ENCODE measurements around the gene TBX3.

TBX3 gene

DNA sequence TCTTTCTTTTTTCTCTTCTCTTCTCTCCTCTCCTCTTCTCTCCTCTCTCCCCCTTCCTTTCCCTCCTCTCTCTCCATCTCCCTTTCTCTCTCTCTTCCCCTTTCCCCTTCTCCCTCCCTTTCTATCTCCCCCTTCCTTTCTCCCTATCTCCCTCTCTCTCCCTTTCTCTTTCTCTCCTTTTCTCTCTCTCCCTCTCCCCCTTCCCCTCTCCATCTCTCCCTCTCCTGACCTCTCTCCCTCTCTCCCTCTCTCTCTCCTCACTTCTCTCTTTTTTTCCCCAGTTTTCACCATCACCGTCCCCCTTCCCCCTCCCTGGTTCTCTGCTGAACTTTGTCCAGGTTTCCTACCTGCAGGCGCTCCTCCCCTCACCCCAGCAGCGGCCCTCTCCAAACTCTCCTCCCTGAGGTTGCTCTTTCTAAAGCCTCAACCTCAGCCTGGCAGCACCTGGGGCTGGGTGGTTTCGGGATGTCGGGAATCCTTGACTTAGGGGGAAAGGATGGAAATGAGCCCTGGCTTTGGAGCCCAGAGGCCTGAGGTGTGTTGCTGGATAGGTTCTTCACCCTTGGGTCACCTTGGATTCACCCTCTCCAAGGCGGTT is 14.7 kb upstream of the TBX3 start:
- no peak overlapping the region for H2AFZ ChIP-seq (ENCODE audit: low read depth, low read length)
- H3K79me2 ChIP-seq (ENCODE audit: low read length), result no peaks in the 10 kb centered on the region
- H3K36me3 ChIP-seq (replicated peaks; ENCODE audit: low read depth, low read length), result no peaks in the 10 kb centered on the region
- H3K9me3 ChIP-seq (ENCODE audit: insufficient read depth, low read length), result no peaks in the 10 kb centered on the region
- no peak overlapping the region for H3K4me2 ChIP-seq (ENCODE audit: low read length)
- no peaks in the 10 kb centered on the region for H3K27me3 ChIP-seq (ENCODE audit: low read depth, low read length)
- H3K27ac ChIP-seq (ENCODE audit: low read length), result no peak overlapping the region
- no peaks in the 10 kb centered on the region for H3K4me1 ChIP-seq (ENCODE audit: low read length)
- no peaks in the 10 kb centered on the region for H4K20me1 ChIP-seq (ENCODE audit: insufficient read depth, low read length)
- TF ChIP-seq EZH2phosphoT487 (IDR thresholded peaks at IDR 0.05; ENCODE audit: low read depth), result no peak
- TF ChIP-seq, protein P1, sequence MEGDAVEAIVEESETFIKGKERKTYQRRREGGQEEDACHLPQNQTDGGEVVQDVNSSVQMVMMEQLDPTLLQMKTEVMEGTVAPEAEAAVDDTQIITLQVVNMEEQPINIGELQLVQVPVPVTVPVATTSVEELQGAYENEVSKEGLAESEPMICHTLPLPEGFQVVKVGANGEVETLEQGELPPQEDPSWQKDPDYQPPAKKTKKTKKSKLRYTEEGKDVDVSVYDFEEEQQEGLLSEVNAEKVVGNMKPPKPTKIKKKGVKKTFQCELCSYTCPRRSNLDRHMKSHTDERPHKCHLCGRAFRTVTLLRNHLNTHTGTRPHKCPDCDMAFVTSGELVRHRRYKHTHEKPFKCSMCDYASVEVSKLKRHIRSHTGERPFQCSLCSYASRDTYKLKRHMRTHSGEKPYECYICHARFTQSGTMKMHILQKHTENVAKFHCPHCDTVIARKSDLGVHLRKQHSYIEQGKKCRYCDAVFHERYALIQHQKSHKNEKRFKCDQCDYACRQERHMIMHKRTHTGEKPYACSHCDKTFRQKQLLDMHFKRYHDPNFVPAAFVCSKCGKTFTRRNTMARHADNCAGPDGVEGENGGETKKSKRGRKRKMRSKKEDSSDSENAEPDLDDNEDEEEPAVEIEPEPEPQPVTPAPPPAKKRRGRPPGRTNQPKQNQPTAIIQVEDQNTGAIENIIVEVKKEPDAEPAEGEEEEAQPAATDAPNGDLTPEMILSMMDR (IDR thresholded peaks at IDR 0.05; ENCODE audit: low read depth, low read length), result no peak
- H3K9ac ChIP-seq (ENCODE audit: low read length), result no peak overlapping the region
- H3K4me3 ChIP-seq (ENCODE audit: low read length), result no peak overlapping the region

DNA sequence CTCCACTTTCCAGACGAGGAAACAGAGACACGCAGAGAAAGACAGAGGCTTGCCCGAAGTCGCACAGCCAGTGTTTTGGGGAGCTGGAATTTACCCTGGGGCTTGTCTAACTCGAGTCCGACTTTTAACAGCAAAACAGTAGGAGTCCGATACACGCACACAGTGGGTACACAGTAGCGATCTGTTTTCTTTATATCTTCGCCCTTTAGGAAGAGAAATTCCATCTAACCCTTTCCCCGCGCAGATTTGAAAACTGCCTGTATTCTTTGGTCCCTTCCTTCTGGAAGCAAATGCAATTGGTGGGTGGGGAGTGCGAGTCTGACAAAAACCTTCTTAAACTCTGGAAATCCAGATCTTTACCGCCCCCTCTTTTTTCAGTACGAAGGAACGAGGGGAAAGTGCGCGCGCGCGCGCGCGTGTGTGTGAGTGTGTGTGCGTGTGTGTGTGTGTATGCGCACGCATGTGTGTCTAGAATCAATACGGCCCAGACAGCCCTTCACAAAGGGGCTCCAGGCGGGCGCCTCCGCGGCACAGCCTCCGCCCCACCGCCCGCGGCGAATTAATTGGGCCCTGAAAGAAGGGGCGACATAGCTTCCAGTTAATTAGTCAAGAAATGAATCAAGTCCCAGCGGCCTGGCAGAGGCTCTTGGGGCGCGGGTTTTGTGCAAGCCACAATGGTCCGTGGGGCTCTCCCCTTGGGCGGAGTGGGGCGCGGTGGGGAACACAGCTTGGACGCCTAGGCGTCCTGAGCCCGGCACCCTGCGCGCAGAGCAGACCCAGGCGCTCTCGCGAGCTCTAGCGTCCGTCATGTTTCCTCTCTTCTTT is 14.0 kb upstream of the TBX3 start:
- Histone ChIP-seq H3K36me3 (replicated peaks; ENCODE audit: low read depth, low read length) (no peaks in the 10 kb centered on the region), H3K79me2 (ENCODE audit: low read length) (no peaks in the 10 kb centered on the region), H3K9me3 (ENCODE audit: insufficient read depth, low read length) (no peaks in the 10 kb centered on the region), H4K20me1 (ENCODE audit: insufficient read depth, low read length) (no peaks in the 10 kb centered on the region), H3K4me1 (ENCODE audit: low read length) (no peaks in the 10 kb centered on the region), H3K9ac (ENCODE audit: low read length) (no peak overlapping the region), H3K4me2 (ENCODE audit: low read length) (no peak overlapping the region), H3K27ac (ENCODE audit: low read length) (no peak overlapping the region), H3K4me3 (ENCODE audit: low read length) (no peak overlapping the region), H2AFZ (ENCODE audit: low read depth, low read length) (no peak overlapping the region), H3K27me3 (ENCODE audit: low read depth, low read length) (no peaks in the 10 kb centered on the region)
- TF ChIP-seq, protein P1 (IDR thresholded peaks at IDR 0.05; ENCODE audit: low read depth, low read length), result no peak
- TF ChIP-seq EZH2phosphoT487 (IDR thresholded peaks at IDR 0.05; ENCODE audit: low read depth), result no peak

DNA sequence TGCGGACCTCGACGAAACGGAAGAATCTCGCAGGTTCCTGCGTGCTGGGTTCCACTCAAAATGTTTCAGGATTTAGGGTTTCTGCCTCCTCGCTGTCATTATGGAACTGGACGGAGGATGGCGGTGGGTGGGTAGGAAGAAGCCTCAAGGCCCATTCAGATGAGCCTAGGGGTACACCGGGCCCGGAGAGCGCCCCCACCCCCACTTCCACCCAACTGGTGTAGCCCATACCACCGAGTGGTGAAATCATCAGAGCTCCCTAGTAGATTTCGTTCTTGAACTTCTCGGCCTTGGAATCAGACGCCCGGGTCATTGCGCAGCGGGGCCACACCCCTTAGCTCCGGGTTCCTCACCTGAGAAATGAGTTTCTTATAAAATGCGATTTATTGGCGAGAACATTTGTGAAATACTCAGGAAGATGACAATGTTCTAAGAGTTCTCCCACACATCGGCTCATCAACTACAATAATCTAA is 13.3 kb upstream of the TBX3 start:
- Histone ChIP-seq H3K9me3 (ENCODE audit: insufficient read depth, low read length) (no peaks in the 10 kb centered on the region), H3K79me2 (ENCODE audit: low read length) (no peaks in the 10 kb centered on the region), H2AFZ (ENCODE audit: low read depth, low read length) (no peak overlapping the region), H3K9ac (ENCODE audit: low read length) (no peak overlapping the region), H3K4me1 (ENCODE audit: low read length) (no peaks in the 10 kb centered on the region), H3K27ac (ENCODE audit: low read length) (no peak overlapping the region), H3K4me2 (ENCODE audit: low read length) (no peak overlapping the region), H4K20me1 (ENCODE audit: insufficient read depth, low read length) (no peaks in the 10 kb centered on the region), H3K36me3 (replicated peaks; ENCODE audit: low read depth, low read length) (no peaks in the 10 kb centered on the region), H3K27me3 (ENCODE audit: low read depth, low read length) (no peaks in the 10 kb centered on the region), H3K4me3 (ENCODE audit: low read length) (no peak overlapping the region)
- TF ChIP-seq, protein P1 (IDR thresholded peaks at IDR 0.05; ENCODE audit: low read depth, low read length), result no peak
- no peak for TF ChIP-seq EZH2phosphoT487 (IDR thresholded peaks at IDR 0.05; ENCODE audit: low read depth)

DNA sequence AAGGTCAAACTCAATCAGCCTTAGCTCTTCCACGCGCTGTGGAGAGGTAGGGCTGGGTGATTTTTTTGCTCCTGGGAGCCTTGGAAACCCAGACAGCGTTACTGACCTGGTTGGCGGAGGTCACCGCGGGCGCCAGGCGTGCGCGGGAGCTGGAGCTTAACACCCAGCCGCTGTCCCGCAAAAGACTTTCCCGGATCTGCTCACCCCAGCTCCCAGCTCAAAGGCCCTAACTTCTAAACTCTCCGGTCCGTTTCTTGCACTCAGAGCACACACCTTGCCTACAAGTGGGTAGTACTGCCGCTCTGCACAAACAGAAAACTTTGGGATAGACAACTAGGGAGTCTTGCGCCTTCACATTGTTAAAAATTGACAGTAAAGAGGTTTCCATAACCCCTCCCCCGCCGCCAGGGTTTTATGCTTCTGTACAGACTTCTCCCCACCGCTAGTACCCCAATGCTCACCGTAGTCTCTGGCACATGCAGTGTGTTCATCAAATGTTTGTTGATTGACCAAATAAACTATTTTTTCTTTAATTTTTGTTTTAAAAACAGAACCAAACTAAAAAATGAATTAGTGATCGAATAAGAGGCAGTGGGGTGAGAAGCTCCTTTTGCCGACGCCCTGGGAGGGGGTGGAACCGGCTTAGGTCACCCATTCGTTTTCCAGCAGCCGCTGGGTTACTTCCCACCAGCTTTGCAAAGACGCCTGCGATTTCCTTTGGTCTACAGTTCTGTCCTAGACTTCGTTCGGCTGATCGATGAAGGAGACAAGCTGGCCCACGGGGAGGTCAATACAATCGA is 12.7 kb upstream of the TBX3 start:
- no peaks in the 10 kb centered on the region for H3K36me3 ChIP-seq (replicated peaks; ENCODE audit: low read depth, low read length)
- H3K27ac ChIP-seq (ENCODE audit: low read length), result no peak overlapping the region
- no peaks in the 10 kb centered on the region for H4K20me1 ChIP-seq (ENCODE audit: insufficient read depth, low read length)
- no peaks in the 10 kb centered on the region for H3K9me3 ChIP-seq (ENCODE audit: insufficient read depth, low read length)
- no peaks in the 10 kb centered on the region for H3K27me3 ChIP-seq (ENCODE audit: low read depth, low read length)
- no peak overlapping the region for H3K9ac ChIP-seq (ENCODE audit: low read length)
- H3K79me2 ChIP-seq (ENCODE audit: low read length), result no peaks in the 10 kb centered on the region
- no peak overlapping the region for H2AFZ ChIP-seq (ENCODE audit: low read depth, low read length)
- TF ChIP-seq, protein P1 (IDR thresholded peaks at IDR 0.05; ENCODE audit: low read depth, low read length), result no peak
- TF ChIP-seq EZH2phosphoT487 (IDR thresholded peaks at IDR 0.05; ENCODE audit: low read depth), result no peak
- no peak overlapping the region for H3K4me2 ChIP-seq (ENCODE audit: low read length)
- no peaks in the 10 kb centered on the region for H3K4me1 ChIP-seq (ENCODE audit: low read length)
- no peak overlapping the region for H3K4me3 ChIP-seq (ENCODE audit: low read length)
